GM06990 (cell line): ENCODE measurements around the gene KDM3B.

Source experiments
- DNase-seq: peaks from one replicate; pipeline ENCODE4 v3.0.0-alpha.2; 2011; ENCODE audit not compliant: insufficient read length; ENCODE audit errors: extremely low read depth
- H3K27me3 ChIP-seq: replicated peaks from 2 replicates; pipeline ENCODE4 v1.6.0; 2011; ENCODE audit warnings: low read length; ENCODE audit not compliant: control insufficient read depth, insufficient read depth
- H3K36me3 ChIP-seq: 2 replicates; pipeline ENCODE4 v1.5.1; 2011; ENCODE audit warnings: low read length; ENCODE audit not compliant: control insufficient read depth, insufficient read depth
- H3K4me3 ChIP-seq: replicated peaks from 2 replicates; pipeline ENCODE4 v1.5.1; 2011; ENCODE audit warnings: low read depth, mild to moderate bottlenecking, control low read depth, low read length
- TF ChIP-seq, protein P1 (sequence below): IDR thresholded peaks from 2 replicates; pipeline ENCODE4 v1.5.1; 2011; ENCODE audit warnings: low read length, control low read depth, mild to moderate bottlenecking, inconsistent platforms; ENCODE audit not compliant: insufficient read depth, poor library complexity, severe bottlenecking

Gene KDM3B

DNA sequence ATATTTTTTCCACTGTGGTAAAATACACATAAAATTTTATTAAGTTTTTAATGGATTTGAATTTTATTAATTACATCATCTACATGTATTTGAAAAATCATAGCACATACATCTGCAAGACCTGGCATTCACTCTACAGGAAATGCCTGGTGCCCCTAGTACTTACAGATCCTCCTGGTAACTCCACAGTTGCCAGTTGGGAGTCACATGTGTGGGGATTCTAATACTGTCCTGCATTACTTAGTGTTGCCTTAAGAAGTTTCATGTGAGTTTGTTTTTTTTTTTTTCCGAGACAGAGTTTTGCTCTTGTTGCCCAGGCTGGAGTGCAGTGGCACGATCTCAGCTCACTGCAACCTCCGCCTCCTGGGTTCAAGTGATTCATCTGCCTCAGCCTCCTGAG is 18.1 kb downstream of the KDM3B start:
- TF ChIP-seq, protein P1, sequence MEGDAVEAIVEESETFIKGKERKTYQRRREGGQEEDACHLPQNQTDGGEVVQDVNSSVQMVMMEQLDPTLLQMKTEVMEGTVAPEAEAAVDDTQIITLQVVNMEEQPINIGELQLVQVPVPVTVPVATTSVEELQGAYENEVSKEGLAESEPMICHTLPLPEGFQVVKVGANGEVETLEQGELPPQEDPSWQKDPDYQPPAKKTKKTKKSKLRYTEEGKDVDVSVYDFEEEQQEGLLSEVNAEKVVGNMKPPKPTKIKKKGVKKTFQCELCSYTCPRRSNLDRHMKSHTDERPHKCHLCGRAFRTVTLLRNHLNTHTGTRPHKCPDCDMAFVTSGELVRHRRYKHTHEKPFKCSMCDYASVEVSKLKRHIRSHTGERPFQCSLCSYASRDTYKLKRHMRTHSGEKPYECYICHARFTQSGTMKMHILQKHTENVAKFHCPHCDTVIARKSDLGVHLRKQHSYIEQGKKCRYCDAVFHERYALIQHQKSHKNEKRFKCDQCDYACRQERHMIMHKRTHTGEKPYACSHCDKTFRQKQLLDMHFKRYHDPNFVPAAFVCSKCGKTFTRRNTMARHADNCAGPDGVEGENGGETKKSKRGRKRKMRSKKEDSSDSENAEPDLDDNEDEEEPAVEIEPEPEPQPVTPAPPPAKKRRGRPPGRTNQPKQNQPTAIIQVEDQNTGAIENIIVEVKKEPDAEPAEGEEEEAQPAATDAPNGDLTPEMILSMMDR = no peak
- H3K4me3 ChIP-seq = no peak overlapping the region

DNA sequence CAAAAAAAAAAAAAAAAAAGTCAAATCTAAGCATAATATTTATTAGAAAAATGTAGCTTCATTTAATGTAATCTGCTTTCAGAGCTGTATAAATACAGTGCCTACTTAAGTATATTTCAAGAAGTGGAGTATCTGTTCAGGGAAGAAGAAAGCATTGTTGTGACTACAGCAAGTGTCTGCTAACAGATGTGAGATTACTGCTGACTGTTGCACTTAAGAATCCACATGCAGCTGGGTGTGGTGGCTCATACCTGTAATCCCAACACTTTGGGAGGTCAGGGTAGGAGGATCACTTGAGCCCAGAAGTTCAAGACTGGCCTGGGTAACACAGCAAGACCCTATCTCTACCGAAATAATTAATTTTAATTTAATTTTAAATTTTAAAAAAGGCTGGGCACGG is 19.0 kb downstream of the KDM3B start:
- DNase-seq = no peak
- no peaks in the 10 kb centered on the region; the same call in 1 of the 2 replicates for H3K36me3 ChIP-seq
- H3K4me3 ChIP-seq = no peak overlapping the region
- TF ChIP-seq, protein P1 = no peak
- H3K27me3 ChIP-seq = no peaks in the 10 kb centered on the region

More for the DNA sequence above, 18.1 kb downstream of the KDM3B start:
- Histone ChIP-seq H3K36me3 (no peaks in the 10 kb centered on the region; the same call in 1 of the 2 replicates), H3K27me3 (no peaks in the 10 kb centered on the region)
- DNase-seq = no peak

GRCh38 chr5:138372225-138372624 is 19.7 kb downstream of the KDM3B start:
- Histone ChIP-seq H3K27me3 (no peaks in the 10 kb centered on the region), H3K36me3 (no peaks in the 10 kb centered on the region; the same call in 1 of the 2 replicates), H3K4me3 (no peak overlapping the region)
- TF ChIP-seq, protein P1 = no peak
- DNase-seq = no peak

DNA sequence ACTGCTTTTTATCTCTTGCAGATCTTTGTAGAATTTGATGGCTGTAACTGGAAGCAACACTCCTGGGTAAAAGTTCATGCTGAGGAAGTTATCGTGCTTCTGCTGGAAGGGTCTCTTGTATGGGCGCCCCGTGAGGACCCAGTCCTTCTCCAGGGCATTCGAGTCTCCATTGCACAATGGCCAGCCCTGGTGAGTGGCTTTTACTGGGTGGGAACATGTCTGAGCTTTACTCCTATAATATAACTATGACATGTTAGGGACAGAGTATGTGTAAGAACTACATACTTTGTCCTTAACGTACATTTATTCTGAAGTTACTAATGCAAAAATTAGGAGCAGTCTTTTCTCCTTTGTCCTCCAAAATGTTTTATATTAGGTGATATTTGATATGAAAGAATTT is 20.2 kb downstream of the KDM3B start:
- TF ChIP-seq, protein P1 = no peak
- H3K36me3 ChIP-seq = peaks cover 1% of the 10 kb centered on the region
- no peak for DNase-seq
- H3K4me3 ChIP-seq = no peak overlapping the region
- no peaks in the 10 kb centered on the region for H3K27me3 ChIP-seq

- Histone ChIP-seq H3K27me3 (no peaks in the 10 kb centered on the region), H3K36me3 (peaks cover 10% of the 10 kb centered on the region), H3K4me3 (no peak overlapping the region)
- TF ChIP-seq, protein P1 = no peak
- DNase-seq = no peak
These were observed 29.9 kb downstream of the KDM3B start for GRCh38 chr5:138382347-138382746.

DNA sequence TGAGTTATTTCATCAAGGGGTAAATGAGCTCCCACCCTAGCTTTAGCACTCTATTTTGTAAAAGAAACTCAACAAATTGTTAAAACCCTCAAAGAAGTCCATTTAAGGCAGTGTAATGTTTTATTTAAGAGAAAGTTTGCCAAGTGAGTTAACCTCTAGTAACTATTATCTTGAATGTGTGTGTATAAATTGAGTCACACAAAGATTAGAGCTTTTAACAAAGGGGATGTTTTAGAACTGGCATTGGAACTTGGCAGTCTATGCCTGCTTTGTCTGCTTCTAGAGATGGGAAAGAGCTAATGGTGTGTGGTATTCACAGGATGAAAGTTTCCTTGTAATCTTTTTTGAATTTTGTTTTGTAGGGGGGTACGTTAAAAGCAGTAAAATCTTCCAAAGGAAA is 33.2 kb downstream of the KDM3B start:
- Histone ChIP-seq H3K4me3 (no peak overlapping the region), H3K27me3 (no peaks in the 10 kb centered on the region), H3K36me3 (peaks cover 7% of the 10 kb centered on the region)
- no peak for DNase-seq
- TF ChIP-seq, protein P1 = no peak
